ENCODE data around the gene TRUB2. TPM values are rescaled to one million over a fixed set of nuclear protein-coding genes. Genes with fewer than 3 reads are reported as not detected.
A peak's percentile ranks its signal among the peaks of the same experiment; 100 is the strongest.

TRUB2 gene
- total and polyA plus RNA-seq, 2 donors (not counting 3 experiments of a cell fraction or from before 2014, with no cell fraction given): 21.1 to 39.3 TPM

- ChIA-PET POLR2A (no interaction called here), CTCF (interaction anchor here (0.8 kb wide), 1 partner anchor 20 kb away, joined by 3 read pairs; no protein-coding TSS in a partner anchor)
- dilution Hi-C loops (cut with MboI; ENCODE audit: extremely low pct_ligation_motif_present, low sequenced_read_pairs): no loop called here
- Histone ChIP-seq H3K4me2 (ENCODE audit: insufficient read depth, low read length) (peak overlapping the region; percentile 78), H3K36me3 (ENCODE audit: control insufficient read depth in 2 of 2, extremely low read depth in 1 of 2, insufficient read depth in 2 of 2, low read length in 2 of 2) (peaks cover 7 to 16% of the 10 kb centered on the region in 2 experiments), H3K9ac (replicated peaks; ENCODE audit: extremely low read depth, insufficient read depth, low read length) (peak overlapping the region; percentile 12), H3K27ac (ENCODE audit: insufficient read depth, low read depth, low read length) (no peak overlapping the region), H3K4me3 (replicated peaks in 1 of 3; ENCODE audit: insufficient read depth in 1 of 3, low read depth in 1 of 3, low read length in 3 of 3) (peak overlapping the region in 2 of 3 experiments; percentile 83 to 92), H2AFZ (ENCODE audit: low read depth, low read length) (no peak overlapping the region), H4K20me1 (replicated peaks; ENCODE audit: control insufficient read depth, extremely low read depth, insufficient read depth, low read length) (no peaks in the 10 kb centered on the region), H3K9me1 (replicated peaks; ENCODE audit: control insufficient read depth, extremely low read depth, insufficient read depth, low read length) (no peaks in the 10 kb centered on the region), H3K4me1 (ENCODE audit: control insufficient read depth, extremely low read depth, insufficient read depth, low read length) (peaks cover 15% of the 10 kb centered on the region), H3K27me3 (ENCODE audit: control insufficient read depth in 2 of 2, insufficient read depth in 2 of 2, low read length in 2 of 2) (no peaks in the 10 kb centered on the region), H3K79me2 (ENCODE audit: control insufficient read depth, insufficient read depth, low read length) (peaks cover 25% of the 10 kb centered on the region), H3K9me3 (replicated peaks; ENCODE audit: control insufficient read depth, insufficient read depth, low read length) (no peaks in the 10 kb centered on the region)
- FAIRE-seq: no peak
- intact Hi-C loops (cut with micrococcal nuclease): no loop called here
- BruUV-seq (replicated peaks): no TSS peak
- no peak for DNase-seq (ENCODE audit: low read depth, low spot score)
- TF ChIP-seq GATA2 (IDR thresholded peaks at IDR 0.05; ENCODE audit: insufficient read depth, insufficient read length, low read depth, low read length): no peak
- TF ChIP-seq POLR2AphosphoS5 (IDR thresholded peaks at IDR 0.05; ENCODE audit: insufficient read depth, low read depth, low read length): no peak
- TF ChIP-seq MYC (IDR thresholded peaks at IDR 0.05; ENCODE audit: low read depth, low read length): no peak
- no peak for TF ChIP-seq MAX (IDR thresholded peaks at IDR 0.05; ENCODE audit: insufficient read depth, insufficient read length)
- TF ChIP-seq JUN (IDR thresholded peaks at IDR 0.05; ENCODE audit: borderline replicate concordance, insufficient read depth, insufficient read length, low read depth): no peak
- TF ChIP-seq CTCF (IDR thresholded peaks at IDR 0.05; ENCODE audit: extremely low read depth in 1 of 2, insufficient read depth in 1 of 2, low read depth in 1 of 2, low read length in 2 of 2): no peak
- no peak for TF ChIP-seq POLR2A (IDR thresholded peaks at IDR 0.05; ENCODE audit: low read depth, low read length)
- TF ChIP-seq FOS (IDR thresholded peaks at IDR 0.05; ENCODE audit: borderline replicate concordance, insufficient read depth, low read length): no peak
- TF ChIP-seq EZH2 (IDR thresholded peaks at IDR 0.05; ENCODE audit: borderline replicate concordance, low read depth, low read length, severe bottlenecking): no peak
Measured at GRCh38 chr9:128321343-128321742, 904 bp downstream of the TRUB2 start.

All from endothelial cell of umbilical vein (primary cell).